Adrenal gland (tissue), 12 donors: ENCODE measurements around the gene PLEKHA4. TPM values are rescaled to one million over a fixed set of nuclear protein-coding genes. Genes with fewer than 3 reads are reported as not detected.
"Not testable (repeated sequence)": the region's sequence is repeated elsewhere in the genome, so short reads cannot be mapped to it uniquely, and the experiment has no call there.

Experiments used
- DNase-seq, 7 donors: peaks; one replicate each; pipeline ENCODE4 v3.0.0-alpha.2; 2019 to 2020
- H3K27ac ChIP-seq, 5 donors: fragments of 200-600 bp; sonication (generic) in 4 of 5; 1 replicate in 3 of 5; 2 replicates in 2 of 5; pipeline versions ENCODE4 v1.5.1 to v1.8.0; 2016 to 2020; ENCODE audit warnings: mild to moderate bottlenecking in 1 of 5
- H3K27me3 ChIP-seq: fragments of 200-600 bp; 2 replicates; pipeline ENCODE4 v1.8.0; 2021
- H3K36me3 ChIP-seq, 2 donors: fragments of 200-600 bp; replicated peaks in 1 of 2; 1 replicate in 1 of 2; 2 replicates in 1 of 2; pipeline versions ENCODE4 v1.5.1 to v1.8.0; 2018 to 2022
- H3K4me1 ChIP-seq, 2 donors: fragments of 200-600 bp; replicated peaks in 1 of 2; 1 replicate in 1 of 2; 2 replicates in 1 of 2; pipeline versions ENCODE4 v1.5.1 to v1.8.0; 2018 to 2021
- H3K4me3 ChIP-seq, 4 donors: fragments of 200-600 bp; sonication (generic) in 3 of 4; one replicate each; pipeline ENCODE4 v1.5.1; 2016 to 2018
- H3K9me3 ChIP-seq, 3 donors: fragments of 200-600 bp; sonication (generic) in 1 of 3; replicated peaks in 1 of 3; 1 replicate in 2 of 3; 2 replicates in 1 of 3; pipeline versions ENCODE4 v1.5.1 to v1.8.0; 2016 to 2021
- POLR2A ChIP-seq, 2 donors: fragments of 450-650 bp; IDR thresholded peaks; one replicate each; pipeline ENCODE4 v1.6.1; 2017; ENCODE audit warnings: antibody characterized with exemption in 2 of 2, mild to moderate bottlenecking in 2 of 2, moderate library complexity in 1 of 2
- WGBS, 4 donors: extraction: QIAGEN DNeasy Blood & Tissue Kit in 2 of 4; methylation state at CpG; one replicate each; pipeline versions ENCODE4 v1.1.5 to v1.1.7; 2013 to 2017; 5-methylcytosine and 5-hydroxymethylcytosine counted together
- intact Hi-C, 2 donors: fragments of 100-400 bp; cut with DNase I; formaldehyde crosslinking; loops; one replicate each; pipeline versions ENCODE4 v1.14.1 to v1.15.0; 2022 to 2023
- polyA plus RNA-seq, 3 donors: library from polyadenylated mRNA; stranded (reverse); fragments of 200-250 nt in 2 of 3; fragments of 350-450 nt in 1 of 3; fragmentation: Illumina TruSeq in 1 of 3; extraction: RNeasy Lipid Tissue Mini Kit (QIAGEN cat#74804) in 1 of 3; gene quantifications; one replicate each; pipeline ENCODE4 v1.2.3, GENCODE V29; 2013 to 2014
- total RNA-seq, 9 donors: library from RNA; depleted of rRNA in 4 of 9; stranded (reverse); fragments of >200 nt in 4 of 9; fragments of 120-200 nt in 1 of 9; fragmentation: NEBNext Ultra II Directional in 1 of 9; extraction: Animal tissue kit (Norgen Biotek cat#: 25700) in 1 of 9; gene quantifications; one replicate each; pipeline versions ENCODE4 v1.1.0 to v1.2.4, GENCODE V29; 2013 to 2023
- TF ChIP-seq, protein P1 (sequence below), 6 experiments: fragments of 450-650 bp in 4 of 6; fragments of 200-600 bp in 2 of 6; sonication (generic) in 1 of 6; IDR thresholded peaks; 1 replicate in 5 of 6; 2 replicates in 1 of 6; pipeline versions ENCODE4 v1.5.1 to v1.8.0; 2016 to 2021; ENCODE audit warnings: antibody characterized with exemption in 6 of 6, mild to moderate bottlenecking in 2 of 6, moderate library complexity in 1 of 6
- donor health status: healthy with polysubstance abuse.
- donor health status: Bipolar disorder and iron deficiency.
- donor health status: DM: yes; HTN: yes; CAD: no.
- donor health status: DM: no; HTN: no; CAD: no.
- donor health status: DM: no; HTN: no; CAD: no.
- donor health status: DM: yes; HTN: yes; CAD: no.

PLEKHA4 gene
- total and polyA plus RNA-seq, 12 donors = 4.5 to 74.6 (median 25.4) TPM

DNA sequence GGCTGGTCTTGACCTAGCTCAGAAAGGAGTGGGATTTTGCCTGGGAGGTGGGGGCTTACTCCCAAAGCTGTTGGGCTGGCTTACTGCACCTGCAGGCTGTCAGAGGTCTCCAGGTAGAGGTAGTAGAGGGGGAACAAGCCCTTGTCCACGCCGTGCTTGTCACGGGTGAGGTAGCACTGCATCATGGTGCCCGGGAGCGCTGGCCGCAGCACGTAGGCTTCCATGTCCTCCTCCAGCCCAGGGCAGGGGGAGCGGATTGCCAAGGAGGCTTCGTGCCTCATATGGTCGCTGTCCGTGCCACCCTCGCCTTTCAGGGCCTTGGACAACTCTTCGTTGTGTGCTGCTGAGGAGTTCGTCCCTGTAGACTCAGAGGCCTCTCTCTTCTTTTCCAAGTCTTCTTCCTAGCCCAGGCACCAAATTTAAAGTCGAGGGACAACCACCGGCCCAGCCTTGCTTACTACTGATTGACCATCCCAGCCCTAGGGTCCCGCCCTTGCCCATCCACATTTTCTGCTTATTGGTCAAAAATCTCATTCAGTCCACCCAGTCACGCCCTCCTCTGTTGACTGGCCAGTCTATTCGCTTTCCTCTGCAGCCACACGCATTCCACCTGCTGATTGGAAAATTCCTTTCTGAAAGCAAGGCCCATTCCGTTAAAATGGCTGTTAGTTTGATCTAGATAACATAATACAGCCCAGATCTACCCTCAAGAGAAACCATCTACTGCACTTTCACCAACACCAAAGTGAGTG, 19.6 kb upstream of the PLEKHA4 start:
- H3K9me3 ChIP-seq = no peaks in the 10 kb centered on the region
- no peak overlapping the region for H3K4me3 ChIP-seq
- no peak for TF ChIP-seq POLR2A (IDR thresholded peaks at IDR 0.05)
- TF ChIP-seq, protein P1, sequence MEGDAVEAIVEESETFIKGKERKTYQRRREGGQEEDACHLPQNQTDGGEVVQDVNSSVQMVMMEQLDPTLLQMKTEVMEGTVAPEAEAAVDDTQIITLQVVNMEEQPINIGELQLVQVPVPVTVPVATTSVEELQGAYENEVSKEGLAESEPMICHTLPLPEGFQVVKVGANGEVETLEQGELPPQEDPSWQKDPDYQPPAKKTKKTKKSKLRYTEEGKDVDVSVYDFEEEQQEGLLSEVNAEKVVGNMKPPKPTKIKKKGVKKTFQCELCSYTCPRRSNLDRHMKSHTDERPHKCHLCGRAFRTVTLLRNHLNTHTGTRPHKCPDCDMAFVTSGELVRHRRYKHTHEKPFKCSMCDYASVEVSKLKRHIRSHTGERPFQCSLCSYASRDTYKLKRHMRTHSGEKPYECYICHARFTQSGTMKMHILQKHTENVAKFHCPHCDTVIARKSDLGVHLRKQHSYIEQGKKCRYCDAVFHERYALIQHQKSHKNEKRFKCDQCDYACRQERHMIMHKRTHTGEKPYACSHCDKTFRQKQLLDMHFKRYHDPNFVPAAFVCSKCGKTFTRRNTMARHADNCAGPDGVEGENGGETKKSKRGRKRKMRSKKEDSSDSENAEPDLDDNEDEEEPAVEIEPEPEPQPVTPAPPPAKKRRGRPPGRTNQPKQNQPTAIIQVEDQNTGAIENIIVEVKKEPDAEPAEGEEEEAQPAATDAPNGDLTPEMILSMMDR (IDR thresholded peaks at IDR 0.05) = no peak
- no peak for DNase-seq
- no peaks in the 10 kb centered on the region for H3K27me3 ChIP-seq
- H3K36me3 ChIP-seq = no peaks in the 10 kb centered on the region
- no peak overlapping the region for H3K27ac ChIP-seq
- H3K4me1 ChIP-seq = no peaks in the 10 kb centered on the region
- intact Hi-C loops = no loop called here
- 80 to 95% (median 93%) methylated on average over 9 to 21 of the region's 21 CpGs for WGBS, 4 donors

- Histone ChIP-seq H3K27ac (no peak overlapping the region), H3K4me3 (no peak overlapping the region), H3K36me3 (no peaks in the 10 kb centered on the region), H3K9me3 (no peaks in the 10 kb centered on the region), H3K4me1 (no peaks in the 10 kb centered on the region), H3K27me3 (no peaks in the 10 kb centered on the region)
- intact Hi-C loops = no loop called here
- 95 to 97% (median 96%) methylated on average over 7 of the region's 7 CpGs for WGBS, 4 donors
- DNase-seq = no peak
- no peak for TF ChIP-seq POLR2A (IDR thresholded peaks at IDR 0.05)
- TF ChIP-seq, protein P1 (IDR thresholded peaks at IDR 0.05) = no peak
These were observed 15.3 kb upstream of the PLEKHA4 start for GRCh38 chr19:48883726-48884125.

DNA sequence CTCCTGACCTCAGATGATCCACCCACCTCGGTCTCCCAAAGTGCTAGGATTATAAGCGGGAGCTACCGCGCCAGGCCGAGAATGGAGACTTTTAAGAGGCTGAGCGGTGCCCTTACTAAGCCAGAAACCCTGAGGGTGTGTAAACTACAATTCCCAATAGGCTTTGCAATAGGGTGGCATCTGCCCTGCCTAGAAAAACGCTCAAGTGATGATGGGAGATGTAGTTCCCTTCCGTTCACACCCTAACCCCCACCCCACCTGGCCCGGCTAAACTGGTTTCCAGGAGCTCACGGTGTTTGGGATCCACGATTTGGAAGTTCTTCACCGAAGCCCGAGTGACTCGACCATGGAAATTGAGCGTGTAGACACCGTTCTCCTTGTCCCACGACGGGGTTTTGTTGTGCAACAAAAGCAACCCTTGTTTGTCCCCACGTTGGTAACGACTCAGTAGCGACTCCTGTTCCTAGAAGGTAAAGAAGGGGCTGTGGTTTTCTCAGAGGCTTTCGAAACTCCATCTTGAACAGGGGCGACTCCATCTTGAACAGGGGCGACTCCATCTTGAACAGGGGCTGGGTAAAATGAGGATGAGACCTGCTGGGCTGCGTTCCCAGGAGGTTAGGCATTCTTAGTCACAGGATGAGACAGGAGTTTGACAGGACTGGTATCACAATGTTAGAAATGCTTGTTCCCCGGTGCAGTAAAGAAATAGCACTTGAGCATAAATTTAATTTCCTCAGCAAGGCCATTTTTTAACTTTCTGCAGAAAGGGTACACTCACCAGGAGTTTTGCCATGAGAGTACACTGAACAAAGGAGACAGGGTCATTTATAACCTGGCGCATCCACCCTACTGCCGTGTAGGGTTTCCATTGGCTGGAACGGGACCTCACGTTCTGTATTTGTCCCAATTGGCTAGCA, 13.6 kb upstream of the PLEKHA4 start:
- intact Hi-C loops = no loop called here
- 77 to 84% (median 81%) methylated on average over 29 to 30 of the region's 30 CpGs for WGBS, 4 donors
- no peak for TF ChIP-seq POLR2A (IDR thresholded peaks at IDR 0.05)
- TF ChIP-seq, protein P1 (IDR thresholded peaks at IDR 0.05) = no peak

DNA sequence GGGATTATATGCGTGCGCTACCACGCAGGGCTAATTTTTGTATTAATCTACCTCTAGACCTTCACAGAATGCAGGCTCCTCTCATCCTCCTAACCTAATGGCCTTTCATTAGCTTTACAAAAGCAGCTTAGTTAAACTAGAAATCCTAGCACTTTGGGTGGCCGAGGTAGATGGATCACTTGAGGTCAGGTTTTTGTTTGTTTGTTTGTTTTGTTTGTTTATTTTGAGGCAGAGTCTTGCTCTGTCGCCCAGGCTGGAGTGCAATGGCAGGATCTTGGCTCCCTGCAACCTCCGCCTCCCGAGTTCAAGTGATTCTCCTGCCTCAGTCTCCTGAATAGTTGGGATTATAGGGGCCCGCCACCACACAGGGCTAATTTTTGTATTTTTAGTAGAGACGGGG, 11.3 kb upstream of the PLEKHA4 start:
- Histone ChIP-seq H3K27ac (peak overlapping the region in 1 of 5 donors; percentile 60), H3K36me3 (peaks cover 0 to 28% of the 10 kb centered on the region in 2 donors), H3K4me1 (peaks cover 18 to 20% of the 10 kb centered on the region in 2 donors)
- DNase-seq, H3K9me3 ChIP-seq, H3K4me3 ChIP-seq, H3K27me3 ChIP-seq: not testable (repeated sequence)
- intact Hi-C loops = loop anchor here in 1 of 2 donors (10.0 kb wide), 1 partner anchor 85 kb away; the partner anchor contains the start of gene FTL
- 84 to 96% (median 91%) methylated on average over 9 of the region's 9 CpGs for WGBS, 4 donors

More for the DNA sequence above, 13.6 kb upstream of the PLEKHA4 start:
- no peak overlapping the region for H3K4me3 ChIP-seq
- peak in 1 of 7 donors; percentile 52 for DNase-seq
- H3K9me3 ChIP-seq = no peaks in the 10 kb centered on the region
- no peaks in the 10 kb centered on the region for H3K4me1 ChIP-seq
- H3K36me3 ChIP-seq = peaks cover 0 to 9% of the 10 kb centered on the region in 2 donors
- no peaks in the 10 kb centered on the region for H3K27me3 ChIP-seq
- H3K27ac ChIP-seq = no peak overlapping the region
